ENCODE data around the gene UTS2R.

The UTS2R gene

GRCh38 chr17:82339634-82340580, 31.7 kb upstream of the UTS2R start:
- Histone ChIP-seq H3K9me3 (ENCODE audit: control insufficient read depth, insufficient read depth, low read depth, low read length) (no peaks in the 10 kb centered on the region), H3K4me1 (ENCODE audit: control insufficient read depth, insufficient read depth, low read length) (peaks cover 14% of the 10 kb centered on the region), H3K27ac (ENCODE audit: extremely low read depth, low read depth, low read length) (peak overlapping the region; percentile 26; the same call in 1 of the 2 replicates), H3K36me3 (ENCODE audit: control insufficient read depth in 2 of 2, insufficient read depth in 1 of 2, low read length in 2 of 2) (no peaks in the 10 kb centered on the region), H3K4me3 (ENCODE audit: low read depth, low read length) (peak overlapping the region; percentile 16)
- POLR2A ChIA-PET = interaction anchor here (1.0 kb wide), 1 partner anchor 10 kb away, joined by 3 read pairs; no protein-coding TSS in a partner anchor
- CTCF ChIA-PET = interaction anchor here (1.0 to 1.3 kb wide), 2 partner anchors 10 to 13 kb away, joined by 4 to 6 read pairs; no protein-coding TSS in a partner anchor
- TF ChIP-seq GLIS1 (tag by site-specific recombination; IDR thresholded peaks at IDR 0.05) (peak; percentile 75), ZBTB1 (tag by site-specific recombination; IDR thresholded peaks at IDR 0.05) (no peak), YY2 (tag by site-specific recombination; IDR thresholded peaks at IDR 0.05) (0 out of 2 replicates have a peak, but pooled peaks have one; percentile 4)

- ChIA-PET POLR2A (no interaction called here), CTCF (interaction anchor here (0.7 to 2.7 kb wide), 2 partner anchors 11 to 46 kb away, joined by 3 to 10 read pairs; no protein-coding TSS in a partner anchor)
- no peak overlapping the region for H3K27ac ChIP-seq (ENCODE audit: extremely low read depth, low read depth, low read length)
- TF ChIP-seq ZNF266 (tag by site-specific recombination; IDR thresholded peaks at IDR 0.05; ENCODE audit: low read depth) = no peak
- TF ChIP-seq, protein P1, sequence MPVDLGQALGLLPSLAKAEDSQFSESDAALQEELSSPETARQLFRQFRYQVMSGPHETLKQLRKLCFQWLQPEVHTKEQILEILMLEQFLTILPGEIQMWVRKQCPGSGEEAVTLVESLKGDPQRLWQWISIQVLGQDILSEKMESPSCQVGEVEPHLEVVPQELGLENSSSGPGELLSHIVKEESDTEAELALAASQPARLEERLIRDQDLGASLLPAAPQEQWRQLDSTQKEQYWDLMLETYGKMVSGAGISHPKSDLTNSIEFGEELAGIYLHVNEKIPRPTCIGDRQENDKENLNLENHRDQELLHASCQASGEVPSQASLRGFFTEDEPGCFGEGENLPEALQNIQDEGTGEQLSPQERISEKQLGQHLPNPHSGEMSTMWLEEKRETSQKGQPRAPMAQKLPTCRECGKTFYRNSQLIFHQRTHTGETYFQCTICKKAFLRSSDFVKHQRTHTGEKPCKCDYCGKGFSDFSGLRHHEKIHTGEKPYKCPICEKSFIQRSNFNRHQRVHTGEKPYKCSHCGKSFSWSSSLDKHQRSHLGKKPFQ (tag by site-specific recombination; IDR thresholded peaks at IDR 0.05) = no peak
- no peak for TF ChIP-seq ZBTB8A (tag by site-specific recombination; IDR thresholded peaks at IDR 0.05)
- TF ChIP-seq OSR2 (tag by site-specific recombination; IDR thresholded peaks at IDR 0.05) = no peak
- no peak overlapping the region for H3K4me3 ChIP-seq (ENCODE audit: low read depth, low read length)
- no peaks in the 10 kb centered on the region for H3K36me3 ChIP-seq (ENCODE audit: control insufficient read depth in 2 of 2, insufficient read depth in 1 of 2, low read length in 2 of 2)
- no peaks in the 10 kb centered on the region for H3K9me3 ChIP-seq (ENCODE audit: control insufficient read depth, insufficient read depth, low read depth, low read length)
- peaks cover 5% of the 10 kb centered on the region for H3K4me1 ChIP-seq (ENCODE audit: control insufficient read depth, insufficient read depth, low read length)
Measured at GRCh38 chr17:82342361-82343079, 29.0 kb upstream of the UTS2R start.

- H3K27ac ChIP-seq (ENCODE audit: extremely low read depth, low read depth, low read length) = no peak overlapping the region
- H3K4me1 ChIP-seq (ENCODE audit: control insufficient read depth, insufficient read depth, low read length) = peaks cover 5% of the 10 kb centered on the region
- no peaks in the 10 kb centered on the region for H3K36me3 ChIP-seq (ENCODE audit: control insufficient read depth in 2 of 2, insufficient read depth in 1 of 2, low read length in 2 of 2)
- H3K9me3 ChIP-seq (ENCODE audit: control insufficient read depth, insufficient read depth, low read depth, low read length) = no peaks in the 10 kb centered on the region
- TF ChIP-seq GLIS2 (tag by site-specific recombination; IDR thresholded peaks at IDR 0.05) = no peak
- TF ChIP-seq GFI1B (tag by site-specific recombination; IDR thresholded peaks at IDR 0.05) = no peak
- TF ChIP-seq ZNF138 (tag by site-specific recombination; IDR thresholded peaks at IDR 0.05; ENCODE audit: borderline replicate concordance) = no peak
- TF ChIP-seq ZNF302 (tag by site-specific recombination; IDR thresholded peaks at IDR 0.05; ENCODE audit: low read depth) = no peak
- no peak for TF ChIP-seq ZNF624 (tag by site-specific recombination; IDR thresholded peaks at IDR 0.05)
- peak; percentile 17; the same call in 1 of the 2 replicates for TF ChIP-seq ZNF341 (tag by site-specific recombination; IDR thresholded peaks at IDR 0.05; ENCODE audit: low read depth)
- no peak for TF ChIP-seq SP7 (tag by site-specific recombination; IDR thresholded peaks at IDR 0.05)
- CTCF ChIA-PET = interaction anchor here (0.6 to 2.7 kb wide), 4 partner anchors 8 to 70 kb away, joined by 3 to 10 read pairs (median 4); no protein-coding TSS in a partner anchor
- no peak overlapping the region for H3K4me3 ChIP-seq (ENCODE audit: low read depth, low read length)
- POLR2A ChIA-PET = interaction anchor here (0.6 to 1.9 kb wide), 4 partner anchors 16 to 58 kb away, joined by 3 to 8 read pairs (median 3); no protein-coding TSS in a partner anchor
Measured at GRCh38 chr17:82343560-82343959, 28.0 kb upstream of the UTS2R start.
